ENCODE data around the gene TSLP.

GRCh38 chr5:111119221-111119620, 47.7 kb downstream of the TSLP start:
- TF ChIP-seq SIN3A (IDR thresholded peaks at IDR 0.05; ENCODE audit: borderline replicate concordance, low read depth, low read length) (no peak), JUND (IDR thresholded peaks at IDR 0.05) (no peak), CTCF (IDR thresholded peaks at IDR 0.05) (no peak), RAD21 (IDR thresholded peaks at IDR 0.05; ENCODE audit: low read length) (no peak), REST (IDR thresholded peaks at IDR 0.05; ENCODE audit: low read depth, low read length) (no peak), EZH2phosphoT487 (IDR thresholded peaks at IDR 0.05; ENCODE audit: borderline replicate concordance, low read depth) (no peak), YY1 (IDR thresholded peaks at IDR 0.05; ENCODE audit: low read depth) (no peak), EP300 (IDR thresholded peaks at IDR 0.05; ENCODE audit: borderline replicate concordance in 1 of 2, low read depth in 1 of 2, low read length in 1 of 2) (no peak), NRF1 (IDR thresholded peaks at IDR 0.05; ENCODE audit: low read depth, low read length) (no peak)

Measured in SK-N-SH (cell line).